AG09309 (cell line): Measurements from ENCODE around the gene C15orf39.
"Not testable (repeated sequence)": the region's sequence is repeated elsewhere in the genome, so short reads cannot be mapped to it uniquely, and the experiment has no call there.

Source experiments
- DNase-seq: peaks from one replicate; pipeline ENCODE4 v3.0.0-alpha.2; 2010; ENCODE audit warnings: low read depth
- H3K4me3 ChIP-seq: 2 replicates; pipeline ENCODE4 v1.5.1; 2011; ENCODE audit warnings: mild to moderate bottlenecking, low read depth, low read length, moderate library complexity; ENCODE audit not compliant: control insufficient read depth
- TF ChIP-seq, protein P1 (sequence below): IDR thresholded peaks from 2 replicates; pipeline ENCODE4 v1.5.1; 2011; ENCODE audit warnings: mild to moderate bottlenecking, low read depth, low read length, inconsistent platforms; ENCODE audit not compliant: insufficient read depth, control insufficient read depth; ENCODE audit errors: missing control alignments

The C15orf39 gene

GRCh38 chr15:75214293-75215096, 12.8 kb downstream of the C15orf39 start:
- H3K4me3 ChIP-seq: no peak overlapping the region
- DNase-seq: no peak
- TF ChIP-seq, protein P1, sequence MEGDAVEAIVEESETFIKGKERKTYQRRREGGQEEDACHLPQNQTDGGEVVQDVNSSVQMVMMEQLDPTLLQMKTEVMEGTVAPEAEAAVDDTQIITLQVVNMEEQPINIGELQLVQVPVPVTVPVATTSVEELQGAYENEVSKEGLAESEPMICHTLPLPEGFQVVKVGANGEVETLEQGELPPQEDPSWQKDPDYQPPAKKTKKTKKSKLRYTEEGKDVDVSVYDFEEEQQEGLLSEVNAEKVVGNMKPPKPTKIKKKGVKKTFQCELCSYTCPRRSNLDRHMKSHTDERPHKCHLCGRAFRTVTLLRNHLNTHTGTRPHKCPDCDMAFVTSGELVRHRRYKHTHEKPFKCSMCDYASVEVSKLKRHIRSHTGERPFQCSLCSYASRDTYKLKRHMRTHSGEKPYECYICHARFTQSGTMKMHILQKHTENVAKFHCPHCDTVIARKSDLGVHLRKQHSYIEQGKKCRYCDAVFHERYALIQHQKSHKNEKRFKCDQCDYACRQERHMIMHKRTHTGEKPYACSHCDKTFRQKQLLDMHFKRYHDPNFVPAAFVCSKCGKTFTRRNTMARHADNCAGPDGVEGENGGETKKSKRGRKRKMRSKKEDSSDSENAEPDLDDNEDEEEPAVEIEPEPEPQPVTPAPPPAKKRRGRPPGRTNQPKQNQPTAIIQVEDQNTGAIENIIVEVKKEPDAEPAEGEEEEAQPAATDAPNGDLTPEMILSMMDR: no peak

- TF ChIP-seq, protein P1: no peak
- DNase-seq: no peak
- H3K4me3 ChIP-seq: no peak overlapping the region
Measured at GRCh38 chr15:75215107-75216004, 13.7 kb downstream of the C15orf39 start.

- no peak overlapping the region for H3K4me3 ChIP-seq
- TF ChIP-seq, protein P1: no peak
- no peak for DNase-seq
Measured at GRCh38 chr15:75217012-75217411, 15.3 kb downstream of the C15orf39 start.

GRCh38 chr15:75217574-75217973, 15.9 kb downstream of the C15orf39 start:
- DNase-seq, H3K4me3 ChIP-seq: not testable (repeated sequence)

GRCh38 chr15:75219507-75219929, 17.8 kb downstream of the C15orf39 start:
- DNase-seq: not testable (repeated sequence)

GRCh38 chr15:75223688-75224087, 22.0 kb downstream of the C15orf39 start:
- H3K4me3 ChIP-seq: no peak overlapping the region
- no peak for DNase-seq
- TF ChIP-seq, protein P1: no peak

More at GRCh38 chr15:75219507-75219929, 17.8 kb downstream of the C15orf39 start:
- not testable (repeated sequence) for H3K4me3 ChIP-seq

- no peak for DNase-seq
- TF ChIP-seq, protein P1: no peak
- H3K4me3 ChIP-seq: no peak overlapping the region
Measured at GRCh38 chr15:75224281-75224680, 22.6 kb downstream of the C15orf39 start.

DNA sequence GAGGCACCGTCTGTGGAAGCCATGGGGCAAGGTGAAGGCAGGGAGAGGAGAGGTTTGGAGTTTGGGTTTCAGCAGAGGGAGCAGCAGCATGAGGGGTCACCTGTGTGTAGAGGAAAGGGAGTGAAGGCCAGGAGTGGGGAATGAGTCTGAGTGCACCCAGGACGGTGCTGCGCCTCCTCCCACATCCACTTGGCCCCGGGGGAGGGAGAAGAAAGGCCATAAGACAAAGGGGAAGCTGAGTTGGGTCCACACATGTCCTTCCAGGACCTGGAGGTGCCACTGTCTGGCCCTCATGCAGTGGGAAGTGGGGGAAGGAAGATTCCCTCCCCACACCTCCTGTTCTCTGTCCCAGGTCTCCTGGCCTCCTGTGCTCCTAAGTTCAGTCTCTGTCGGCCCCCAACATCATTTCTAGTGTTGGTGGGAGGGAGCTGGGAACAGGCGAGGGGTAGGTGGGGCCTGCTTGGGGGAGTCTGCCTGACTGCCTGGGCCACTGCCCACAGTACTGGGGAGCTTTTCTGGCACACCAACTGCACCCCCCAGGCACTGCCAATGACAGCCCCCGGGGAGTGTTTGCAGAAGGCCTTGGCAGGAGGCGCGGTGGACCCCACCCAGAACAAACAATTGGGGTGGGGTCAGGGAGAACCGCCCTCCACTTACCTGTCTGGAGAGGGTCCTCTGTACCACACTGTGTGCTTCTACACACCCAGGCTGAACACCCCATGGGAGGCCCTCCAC, 23.6 kb downstream of the C15orf39 start:
- H3K4me3 ChIP-seq, DNase-seq: not testable (repeated sequence)
